IMR-90 (cell line): ENCODE measurements around the gene FKBP6.
A peak's percentile ranks its signal among the peaks of the same experiment; 100 is the strongest.
"Not testable (repeated sequence)": the region's sequence is repeated elsewhere in the genome, so short reads cannot be mapped to it uniquely, and the experiment has no call there.

Experiments used
- BHLHE40 ChIP-seq: fragments of 150-350 bp; IDR thresholded peaks from 2 replicates; pipeline ENCODE4 v1.6.1; 2016; ENCODE audit warnings: mild to moderate bottlenecking, low read depth, low read length
- CEBPB ChIP-seq: IDR thresholded peaks from 2 replicates; pipeline ENCODE4 v1.6.1; 2012; ENCODE audit warnings: low read depth, low read length, improper control_type of control experiment
- FOS ChIP-seq: fragments of 150-350 bp; IDR thresholded peaks from 2 replicates; pipeline ENCODE4 v1.6.1; 2016; ENCODE audit warnings: low read depth, low read length
- MAFK ChIP-seq: IDR thresholded peaks from 2 replicates; pipeline ENCODE4 v1.6.1; 2012; ENCODE audit warnings: low read depth, low read length, improper control_type of control experiment
- MAZ ChIP-seq: IDR thresholded peaks from 2 replicates; pipeline ENCODE4 v1.6.1; 2012; ENCODE audit warnings: low read depth, mild to moderate bottlenecking, low read length, improper control_type of control experiment, moderate library complexity, borderline replicate concordance
- MXI1 ChIP-seq: IDR thresholded peaks from 2 replicates; pipeline ENCODE4 v1.6.1; 2012; ENCODE audit warnings: low read depth, mild to moderate bottlenecking, low read length, moderate library complexity, borderline replicate concordance
- POLR2A ChIP-seq: IDR thresholded peaks from 2 replicates; pipeline ENCODE4 v1.6.1; 2012; ENCODE audit warnings: mild to moderate bottlenecking, low read depth, low read length
- RAD21 ChIP-seq: IDR thresholded peaks from 2 replicates; pipeline ENCODE4 v1.6.1; 2012; ENCODE audit warnings: low read length, improper control_type of control experiment
- RCOR1 ChIP-seq: IDR thresholded peaks from 2 replicates; pipeline ENCODE4 v1.6.1; 2012; ENCODE audit warnings: mild to moderate bottlenecking, low read length, improper control_type of control experiment; ENCODE audit not compliant: insufficient replicate concordance
- RFX5 ChIP-seq: IDR thresholded peaks from 2 replicates; pipeline ENCODE4 v1.8.0; 2012; ENCODE audit warnings: low read depth, mild to moderate bottlenecking, low read length, moderate library complexity
- SMC3 ChIP-seq: fragments of 150-350 bp; IDR thresholded peaks from 2 replicates; pipeline ENCODE4 v1.6.1; 2016; ENCODE audit warnings: low read depth, mild to moderate bottlenecking, antibody characterized with exemption, low read length, moderate library complexity
- TF ChIP-seq, protein P1 (sequence below): fragments of 150-350 bp; IDR thresholded peaks from 2 replicates; pipeline ENCODE4 v1.6.1; 2016; ENCODE audit warnings: low read depth, mild to moderate bottlenecking, low read length, moderate library complexity, borderline replicate concordance
- TF ChIP-seq, protein P2 (sequence below): conservative IDR thresholded peaks from 2 replicates; pipeline ENCODE4 v1.5.1; 2012; ENCODE audit warnings: mild to moderate bottlenecking, low read depth, low read length, improper control_type of control experiment
- TF ChIP-seq, protein P3 (sequence below): fragments of 150-350 bp; IDR thresholded peaks from 2 replicates; pipeline ENCODE4 v1.6.1; 2017; ENCODE audit warnings: mild to moderate bottlenecking, antibody characterized with exemption, low read length, low read depth

DNA sequence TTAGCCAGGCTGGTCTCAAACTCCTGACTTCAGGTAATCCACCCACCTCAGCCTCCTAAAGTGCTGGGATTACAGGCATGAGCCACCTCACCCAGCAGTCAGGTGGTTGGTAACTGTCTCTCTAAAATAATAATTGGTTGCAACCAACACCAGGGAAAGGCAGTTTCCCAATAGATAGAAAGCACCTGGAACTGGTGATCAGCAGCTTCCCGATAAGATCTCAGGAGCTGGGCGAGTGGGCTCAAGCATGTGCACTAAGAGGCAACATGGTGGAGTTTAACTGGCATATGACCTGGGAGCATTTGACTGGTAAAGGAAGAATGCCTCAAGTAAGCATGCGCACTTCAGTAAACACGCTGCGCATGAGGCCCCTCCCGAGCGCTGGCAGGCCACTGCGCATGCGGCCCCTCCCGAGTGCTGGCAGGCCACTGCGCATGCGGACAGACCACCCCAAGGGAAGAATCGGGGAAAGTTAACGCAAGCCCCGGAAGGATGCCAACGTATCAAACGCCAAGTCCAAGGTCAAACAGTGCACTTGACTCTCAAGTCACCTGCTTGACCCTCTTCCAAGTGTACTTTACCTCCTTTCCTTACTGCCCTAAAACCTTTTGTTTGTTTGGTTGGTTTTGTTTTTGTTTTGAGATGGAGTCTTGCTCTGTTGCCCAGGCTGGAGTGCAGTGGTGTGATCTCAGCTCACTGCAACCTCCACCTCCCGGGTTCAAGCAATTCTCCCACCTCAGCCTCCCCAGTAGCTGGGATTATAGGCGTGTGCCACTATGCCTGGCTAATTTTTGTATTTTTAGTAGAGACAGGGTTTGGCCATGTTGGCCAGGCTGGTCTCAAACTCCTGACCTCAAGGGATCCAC is 71.5 kb downstream of the FKBP6 start:
- TF ChIP-seq MAFK, POLR2A, FOS, CEBPB, MXI1, RFX5, SMC3, RCOR1, RAD21, BHLHE40: not testable (repeated sequence)
- TF ChIP-seq, protein P1, sequence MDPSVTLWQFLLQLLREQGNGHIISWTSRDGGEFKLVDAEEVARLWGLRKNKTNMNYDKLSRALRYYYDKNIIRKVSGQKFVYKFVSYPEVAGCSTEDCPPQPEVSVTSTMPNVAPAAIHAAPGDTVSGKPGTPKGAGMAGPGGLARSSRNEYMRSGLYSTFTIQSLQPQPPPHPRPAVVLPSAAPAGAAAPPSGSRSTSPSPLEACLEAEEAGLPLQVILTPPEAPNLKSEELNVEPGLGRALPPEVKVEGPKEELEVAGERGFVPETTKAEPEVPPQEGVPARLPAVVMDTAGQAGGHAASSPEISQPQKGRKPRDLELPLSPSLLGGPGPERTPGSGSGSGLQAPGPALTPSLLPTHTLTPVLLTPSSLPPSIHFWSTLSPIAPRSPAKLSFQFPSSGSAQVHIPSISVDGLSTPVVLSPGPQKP: not testable (repeated sequence)
- TF ChIP-seq, protein P2, sequence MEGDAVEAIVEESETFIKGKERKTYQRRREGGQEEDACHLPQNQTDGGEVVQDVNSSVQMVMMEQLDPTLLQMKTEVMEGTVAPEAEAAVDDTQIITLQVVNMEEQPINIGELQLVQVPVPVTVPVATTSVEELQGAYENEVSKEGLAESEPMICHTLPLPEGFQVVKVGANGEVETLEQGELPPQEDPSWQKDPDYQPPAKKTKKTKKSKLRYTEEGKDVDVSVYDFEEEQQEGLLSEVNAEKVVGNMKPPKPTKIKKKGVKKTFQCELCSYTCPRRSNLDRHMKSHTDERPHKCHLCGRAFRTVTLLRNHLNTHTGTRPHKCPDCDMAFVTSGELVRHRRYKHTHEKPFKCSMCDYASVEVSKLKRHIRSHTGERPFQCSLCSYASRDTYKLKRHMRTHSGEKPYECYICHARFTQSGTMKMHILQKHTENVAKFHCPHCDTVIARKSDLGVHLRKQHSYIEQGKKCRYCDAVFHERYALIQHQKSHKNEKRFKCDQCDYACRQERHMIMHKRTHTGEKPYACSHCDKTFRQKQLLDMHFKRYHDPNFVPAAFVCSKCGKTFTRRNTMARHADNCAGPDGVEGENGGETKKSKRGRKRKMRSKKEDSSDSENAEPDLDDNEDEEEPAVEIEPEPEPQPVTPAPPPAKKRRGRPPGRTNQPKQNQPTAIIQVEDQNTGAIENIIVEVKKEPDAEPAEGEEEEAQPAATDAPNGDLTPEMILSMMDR: not testable (repeated sequence)
- peak; percentile 44; the same call in 1 of the 2 replicates for TF ChIP-seq MAZ
- TF ChIP-seq, protein P3, sequence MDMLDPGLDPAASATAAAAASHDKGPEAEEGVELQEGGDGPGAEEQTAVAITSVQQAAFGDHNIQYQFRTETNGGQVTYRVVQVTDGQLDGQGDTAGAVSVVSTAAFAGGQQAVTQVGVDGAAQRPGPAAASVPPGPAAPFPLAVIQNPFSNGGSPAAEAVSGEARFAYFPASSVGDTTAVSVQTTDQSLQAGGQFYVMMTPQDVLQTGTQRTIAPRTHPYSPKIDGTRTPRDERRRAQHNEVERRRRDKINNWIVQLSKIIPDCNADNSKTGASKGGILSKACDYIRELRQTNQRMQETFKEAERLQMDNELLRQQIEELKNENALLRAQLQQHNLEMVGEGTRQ: not testable (repeated sequence)
